HepG2 (cell line): ENCODE data around the gene TNPO3. TPM values are rescaled to one million over a fixed set of nuclear protein-coding genes. Genes with fewer than 3 reads are reported as not detected.

Experiments used
- ETV6 ChIP-seq: sonication (generic); formaldehyde crosslinking; conservative IDR thresholded peaks from 2 replicates; pipeline ENCODE4 v1.4.0; 2020; ENCODE audit warnings: missing genetic modification reagents
- HNRNPUL1 ChIP-seq: fragments of 200-400 bp; formaldehyde crosslinking; IDR thresholded peaks from 2 replicates; pipeline ENCODE4 v1.6.1; 2017; ENCODE audit warnings: low read depth, mild to moderate bottlenecking, low read length, moderate library complexity
- KLF15 ChIP-seq: sonication (generic); formaldehyde crosslinking; IDR thresholded peaks from 2 replicates; pipeline ENCODE4 v1.8.1; 2023; ENCODE audit warnings: borderline replicate concordance, mild to moderate bottlenecking, inconsistent platforms, missing genetic modification reagents, mixed read lengths
- KLF16 ChIP-seq, 2 experiments: sonication (generic) in 1 of 2; formaldehyde crosslinking in 1 of 2; IDR thresholded peaks; 2 replicates each; pipeline versions ENCODE4 v1.6.1 to v1.8.0; 2016 to 2023; ENCODE audit warnings: missing genetic modification reagents in 2 of 2, missing compliant biosample characterization in 1 of 2
- PATZ1 ChIP-seq: sonication (generic); formaldehyde crosslinking; IDR thresholded peaks from 2 replicates; pipeline ENCODE4 v1.4.0; 2020; ENCODE audit warnings: missing genetic modification reagents
- PRDM4 ChIP-seq: sonication (generic); formaldehyde crosslinking; IDR thresholded peaks from 2 replicates; pipeline ENCODE4 v1.9.0; 2021; ENCODE audit warnings: missing genetic modification reagents, borderline replicate concordance
- SP140L ChIP-seq: sonication (generic); formaldehyde crosslinking; IDR thresholded peaks from 2 replicates; pipeline ENCODE4 v1.4.0; 2020; ENCODE audit warnings: missing genetic modification reagents, borderline replicate concordance
- YY1 ChIP-seq: IDR thresholded peaks from 2 replicates; pipeline ENCODE4 v1.6.1; 2011; ENCODE audit warnings: low read length, low read depth, moderate library complexity, mild to moderate bottlenecking; ENCODE audit not compliant: insufficient read depth, insufficient replicate concordance
- ZFP36L1 ChIP-seq: sonication (generic); formaldehyde crosslinking; IDR thresholded peaks from 2 replicates; pipeline ENCODE4 v1.8.0; 2022; ENCODE audit warnings: mild to moderate bottlenecking, missing genetic modification reagents, moderate library complexity
- ZNF503 ChIP-seq: sonication (generic); formaldehyde crosslinking; IDR thresholded peaks from 2 replicates; pipeline ENCODE4 v1.4.0; 2020; ENCODE audit warnings: missing genetic modification reagents
- ZNF670 ChIP-seq: sonication (generic); formaldehyde crosslinking; IDR thresholded peaks from 2 replicates; pipeline ENCODE4 v1.8.0; 2022; ENCODE audit warnings: mild to moderate bottlenecking, missing genetic modification reagents, borderline replicate concordance
- ZNF709 ChIP-seq: sonication (generic); formaldehyde crosslinking; IDR thresholded peaks from 2 replicates; pipeline ENCODE4 v1.5.0; 2020; ENCODE audit warnings: mild to moderate bottlenecking, missing genetic modification reagents
- ZXDC ChIP-seq: sonication (generic); formaldehyde crosslinking; IDR thresholded peaks from 2 replicates; pipeline ENCODE4 v1.5.0; 2020; ENCODE audit warnings: mild to moderate bottlenecking, missing genetic modification reagents
- polyA plus RNA-seq, 8 experiments: library from polyadenylated mRNA; depleted of rRNA in 3 of 8; stranded (reverse) in 7 of 8; unstranded in 1 of 8; fragments of >200 nt; fragmentation: Illumina TruSeq in 4 of 8; extraction: Trizol in 4 of 8; gene quantifications; 2 replicates each; pipeline versions ENCODE4 v1.2.1 to v1.2.3, GENCODE V29; 2011 to 2016; ENCODE audit warnings: low read depth in 4 of 8, missing spikeins in 1 of 8, mixed read lengths in 1 of 8; ENCODE audit not compliant: insufficient read depth in 1 of 8
- total RNA-seq, 5 experiments: library from RNA; depleted of rRNA; stranded (reverse); fragments of >200 nt; fragmentation: Illumina TruSeq; extraction: Trizol; gene quantifications; 2 replicates each; pipeline ENCODE4 v1.2.3, GENCODE V29; 2016; ENCODE audit warnings: low read depth in 1 of 5
- TF ChIP-seq, protein P1 (sequence below): sonication (generic); formaldehyde crosslinking; IDR thresholded peaks from 2 replicates; pipeline ENCODE4 v1.4.0; 2020; ENCODE audit warnings: missing genetic modification reagents, low read depth, mild to moderate bottlenecking, borderline replicate concordance
- TF ChIP-seq, protein P2 (sequence below): fragments of 450-650 bp; IDR thresholded peaks from 2 replicates; pipeline ENCODE4 v1.6.1; 2016

Gene TNPO3
- total and polyA plus RNA-seq, 2 of the 13 experiments (the other 11 are each of a cell fraction or from before 2014, with no cell fraction given): 23.8 to 44.6 TPM

DNA sequence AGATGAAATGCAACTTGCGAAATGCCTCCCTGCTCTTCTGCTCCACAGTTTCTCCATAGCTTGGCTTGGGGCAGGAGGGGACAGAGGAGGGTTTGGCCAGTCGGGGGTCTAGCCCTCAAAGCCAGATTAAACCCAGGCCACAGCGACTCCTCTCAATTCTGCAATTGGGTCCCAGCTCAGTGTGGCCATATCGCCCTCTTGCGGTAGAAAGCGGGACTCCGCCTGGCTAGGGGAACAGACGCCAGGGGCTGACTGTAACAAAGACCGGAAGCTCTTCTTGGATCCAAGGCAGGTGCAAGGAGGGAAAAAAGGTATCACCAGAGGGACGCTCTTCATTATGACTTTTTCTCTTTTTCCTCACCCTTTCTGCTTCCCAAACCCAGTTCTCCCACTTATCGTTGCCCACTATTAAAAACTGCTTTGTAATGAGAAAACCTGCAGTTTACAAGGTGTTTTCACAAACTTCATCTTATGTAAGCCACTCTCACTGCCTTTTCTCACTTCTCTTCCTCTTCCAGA lies 36.6 kb upstream of the TNPO3 start (continued):
- TF ChIP-seq, protein P1, sequence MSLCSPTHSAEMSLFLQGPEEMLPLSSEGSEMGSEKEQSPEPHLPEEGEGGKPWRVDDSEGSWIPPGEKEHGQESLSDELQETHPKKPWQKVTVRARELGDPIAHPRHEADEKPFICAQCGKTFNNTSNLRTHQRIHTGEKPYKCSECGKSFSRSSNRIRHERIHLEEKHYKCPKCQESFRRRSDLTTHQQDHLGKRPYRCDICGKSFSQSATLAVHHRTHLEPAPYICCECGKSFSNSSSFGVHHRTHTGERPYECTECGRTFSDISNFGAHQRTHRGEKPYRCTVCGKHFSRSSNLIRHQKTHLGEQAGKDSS (CRISPR knock-in tag): no peak
- no peak for TF ChIP-seq KLF16 (CRISPR knock-in tag; IDR thresholded peaks at IDR 0.05)
- TF ChIP-seq HNRNPUL1: no peak
- no peak for TF ChIP-seq ZNF670
- no peak for TF ChIP-seq SP140L (CRISPR knock-in tag)
- no peak for TF ChIP-seq ZNF709
- TF ChIP-seq PRDM4 (CRISPR knock-in tag): no peak
- TF ChIP-seq YY1: peak; percentile 43
- TF ChIP-seq, protein P2, sequence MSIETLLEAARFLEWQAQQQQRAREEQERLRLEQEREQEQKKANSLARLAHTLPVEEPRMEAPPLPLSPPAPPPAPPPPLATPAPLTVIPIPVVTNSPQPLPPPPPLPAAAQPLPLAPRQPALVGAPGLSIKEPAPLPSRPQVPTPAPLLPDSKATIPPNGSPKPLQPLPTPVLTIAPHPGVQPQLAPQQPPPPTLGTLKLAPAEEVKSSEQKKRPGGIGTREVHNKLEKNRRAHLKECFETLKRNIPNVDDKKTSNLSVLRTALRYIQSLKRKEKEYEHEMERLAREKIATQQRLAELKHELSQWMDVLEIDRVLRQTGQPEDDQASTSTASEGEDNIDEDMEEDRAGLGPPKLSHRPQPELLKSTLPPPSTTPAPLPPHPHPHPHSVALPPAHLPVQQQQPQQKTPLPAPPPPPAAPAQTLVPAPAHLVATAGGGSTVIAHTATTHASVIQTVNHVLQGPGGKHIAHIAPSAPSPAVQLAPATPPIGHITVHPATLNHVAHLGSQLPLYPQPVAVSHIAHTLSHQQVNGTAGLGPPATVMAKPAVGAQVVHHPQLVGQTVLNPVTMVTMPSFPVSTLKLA: no peak
- no peak for TF ChIP-seq ZNF503 (CRISPR knock-in tag)
- TF ChIP-seq ZXDC: no peak
- no peak for TF ChIP-seq KLF15 (CRISPR knock-in tag)
- peak; percentile 14; the same call in 1 of the 2 replicates for TF ChIP-seq PATZ1 (CRISPR knock-in tag)
- no peak for TF ChIP-seq ETV6 (CRISPR knock-in tag)
- TF ChIP-seq ZFP36L1 (CRISPR knock-in tag): no peak
